H4 (cell line): ENCODE results near the gene MERTK. TPM values are rescaled to one million over a fixed set of nuclear protein-coding genes. Genes with fewer than 3 reads are reported as not detected.
"Not testable (repeated sequence)": the region's sequence is repeated elsewhere in the genome, so short reads cannot be mapped to it uniquely, and the experiment has no call there.

Experiments
- DNase-seq: peaks from one replicate; pipeline ENCODE4 v3.0.0-alpha.2; 2015; ENCODE audit warnings: low spot score
- total RNA-seq: library from RNA; depleted of rRNA; stranded (reverse); fragments of >200 nt; shearing (Covaris generic); gene quantifications from 2 replicates; pipeline ENCODE4 v1.2.3, GENCODE V29; 2014

The MERTK gene
- total RNA-seq, 1 experiment from 2014 or later: 0.62 TPM

GRCh38 chr2:112007493-112007892 lies 109.1 kb downstream of the MERTK start:
- no peak for DNase-seq

- DNase-seq: no peak
Measured at GRCh38 chr2:112008910-112009485, 110.6 kb downstream of the MERTK start.

GRCh38 chr2:112010751-112011150 lies 112.3 kb downstream of the MERTK start:
- DNase-seq: no peak

GRCh38 chr2:112012556-112012955 lies 114.1 kb downstream of the MERTK start:
- DNase-seq: no peak

GRCh38 chr2:112018846-112019245 lies 120.4 kb downstream of the MERTK start:
- no peak for DNase-seq

GRCh38 chr2:112019569-112019982 lies 121.2 kb downstream of the MERTK start:
- no peak for DNase-seq

GRCh38 chr2:112020561-112020960 lies 122.2 kb downstream of the MERTK start:
- no peak for DNase-seq

- DNase-seq: no peak
Measured at GRCh38 chr2:112021290-112021689, 122.9 kb downstream of the MERTK start.

GRCh38 chr2:112021781-112022231 lies 123.4 kb downstream of the MERTK start:
- peak; percentile 53 for DNase-seq

- DNase-seq: no peak
Measured at GRCh38 chr2:112023707-112024106, 125.3 kb downstream of the MERTK start.

GRCh38 chr2:112024231-112024630 lies 125.8 kb downstream of the MERTK start:
- no peak for DNase-seq

- no peak for DNase-seq
Measured at GRCh38 chr2:112024896-112025491, 126.6 kb downstream of the MERTK start.

GRCh38 chr2:112026509-112026908 lies 128.1 kb downstream of the MERTK start:
- DNase-seq: no peak

- DNase-seq: no peak
Measured at GRCh38 chr2:112027767-112028166, 129.4 kb downstream of the MERTK start.

GRCh38 chr2:112029164-112029563 lies 130.8 kb downstream of the MERTK start:
- DNase-seq: no peak

GRCh38 chr2:112031473-112032223 lies 133.2 kb downstream of the MERTK start:
- no peak for DNase-seq

- DNase-seq: no peak
Measured at GRCh38 chr2:112032224-112032586, 133.8 kb downstream of the MERTK start.

GRCh38 chr2:112032689-112033465 lies 134.5 kb downstream of the MERTK start:
- DNase-seq: peak; percentile 62

- peak; percentile 67 for DNase-seq
Measured at GRCh38 chr2:112033600-112033999, 135.2 kb downstream of the MERTK start.

- no peak for DNase-seq
Measured at GRCh38 chr2:112034924-112035323, 136.5 kb downstream of the MERTK start.

- no peak for DNase-seq
Measured at GRCh38 chr2:112035786-112036185, 137.4 kb downstream of the MERTK start.

GRCh38 chr2:112039556-112039955 lies 141.1 kb downstream of the MERTK start:
- not testable (repeated sequence) for DNase-seq
